Stimulated activated CD4-positive, alpha-beta T cell treated with anti-CD3 and anti-CD28 coated beads, Interleukin-2, amount 100 ng/mL, for 24 hours (primary cell): ENCODE results near the gene ANKRD28.
"Not testable (repeated sequence)": the region's sequence is repeated elsewhere in the genome, so short reads cannot be mapped to it uniquely, and the experiment has no call there.

ENCODE experiments used
- DNase-seq, 2 donors: peaks; one replicate each; pipeline ENCODE4 v3.0.0-alpha.2; 2020

ANKRD28 gene

GRCh38 chr3:15797642-15798303 is at the start of gene ANKRD28:
ANKRD28 (minus strand) TSS chr3:15797979; CDS start chr3:15796521, 1,458 bp downstream.
- no peak for DNase-seq

- DNase-seq = no peak
These were observed 49.5 kb upstream of the ANKRD28 start for GRCh38 chr3:15847239-15847638.

GRCh38 chr3:15846606-15847005 is 48.8 kb upstream of the ANKRD28 start:
- DNase-seq = no peak

- DNase-seq = no peak
These were observed 47.7 kb upstream of the ANKRD28 start for GRCh38 chr3:15845475-15845874.

GRCh38 chr3:15844889-15845288 is 47.1 kb upstream of the ANKRD28 start:
- DNase-seq = peak in 1 of 2 donors; percentile 5

- not testable (repeated sequence) for DNase-seq
These were observed 43.6 kb upstream of the ANKRD28 start for GRCh38 chr3:15841091-15841973.

- no peak for DNase-seq
These were observed 41.8 kb upstream of the ANKRD28 start for GRCh38 chr3:15839568-15839967.

- DNase-seq = no peak
These were observed 34.1 kb upstream of the ANKRD28 start for GRCh38 chr3:15831927-15832326.

GRCh38 chr3:15825016-15825415 is 27.2 kb upstream of the ANKRD28 start:
- DNase-seq = no peak

- DNase-seq = no peak
These were observed 25.3 kb upstream of the ANKRD28 start for GRCh38 chr3:15823092-15823491.

GRCh38 chr3:15822281-15822680 is 24.5 kb upstream of the ANKRD28 start:
- DNase-seq = no peak

- DNase-seq = no peak
These were observed 23.1 kb upstream of the ANKRD28 start for GRCh38 chr3:15820911-15821310.

- DNase-seq = no peak
These were observed 21.8 kb upstream of the ANKRD28 start for GRCh38 chr3:15819576-15819975.

- no peak for DNase-seq
These were observed 21.3 kb upstream of the ANKRD28 start for GRCh38 chr3:15819043-15819442.

GRCh38 chr3:15815696-15816095 is 17.9 kb upstream of the ANKRD28 start:
- no peak for DNase-seq

- DNase-seq = not testable (repeated sequence)
These were observed 15.3 kb upstream of the ANKRD28 start for GRCh38 chr3:15813079-15813478.

- DNase-seq = no peak
These were observed 14.4 kb upstream of the ANKRD28 start for GRCh38 chr3:15812183-15812582.

- no peak for DNase-seq
These were observed 12.9 kb upstream of the ANKRD28 start for GRCh38 chr3:15810702-15811101.

GRCh38 chr3:15809313-15809712 is 11.5 kb upstream of the ANKRD28 start:
- no peak for DNase-seq

GRCh38 chr3:15808679-15809310 is 11.0 kb upstream of the ANKRD28 start:
- DNase-seq = no peak

- no peak for DNase-seq
These were observed 8.0 kb upstream of the ANKRD28 start for GRCh38 chr3:15805756-15806266.

GRCh38 chr3:15804553-15805095 is 6.8 kb upstream of the ANKRD28 start:
- DNase-seq = no peak

- no peak for DNase-seq
These were observed 6.1 kb upstream of the ANKRD28 start for GRCh38 chr3:15803921-15804320.
